ENCODE measurements around the gene RAB3GAP2.
A peak's percentile ranks its signal among the peaks of the same experiment; 100 is the strongest.

DNA sequence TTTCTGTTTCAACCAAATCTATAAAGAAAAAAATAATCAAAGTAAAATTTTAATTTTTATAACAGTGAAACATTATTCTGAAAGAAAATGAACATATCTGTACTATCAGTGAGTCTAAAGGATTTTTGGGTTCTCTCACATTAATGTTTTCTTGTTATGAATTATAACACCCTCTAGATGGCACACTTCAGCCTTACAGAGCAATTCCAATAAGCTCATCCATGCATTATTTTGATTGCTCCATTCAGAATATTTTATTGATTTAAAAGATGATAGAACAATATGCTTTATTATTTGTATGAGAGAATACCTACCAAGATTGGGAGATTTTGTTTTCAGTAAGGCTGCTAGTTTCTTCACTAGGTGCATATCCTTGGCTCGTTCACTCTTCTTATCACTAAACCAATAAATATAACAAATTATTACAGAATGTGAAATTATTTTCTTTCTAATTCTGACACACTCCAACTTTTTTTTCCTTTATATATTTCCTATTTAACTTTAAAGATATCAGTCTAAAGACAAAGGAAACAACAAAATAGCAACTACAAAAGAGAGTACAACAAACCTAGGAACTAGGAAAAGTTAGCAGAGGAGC lies 82.4 kb downstream of the RAB3GAP2 start:
- TF ChIP-seq CTCF (IDR thresholded peaks at IDR 0.05) (peak; percentile 6 to 58 (median 56)), POLR2A (IDR thresholded peaks at IDR 0.05) (no peak)

Measured in right lobe of liver (tissue), 4 donors.